ENCODE data around the gene CRACR2B.

CRACR2B gene

GRCh38 chr11:842370-843002 is 14.8 kb downstream of the CRACR2B start, which contains the start of the genes POLR2L and TSPAN4 (continued):
- TF ChIP-seq KLF8 (tag by site-specific recombination; IDR thresholded peaks at IDR 0.05) (peak; percentile 63; the same call in 1 of the 2 replicates), ZNF645 (tag by site-specific recombination; IDR thresholded peaks at IDR 0.05) (no peak), ZNF157 (tag by site-specific recombination; IDR thresholded peaks at IDR 0.05) (no peak), ZNF518A (tag by site-specific recombination; conservative IDR thresholded peaks at IDR 0.05; ENCODE audit: low read depth) (no peak), ZNF280C (tag by site-specific recombination; IDR thresholded peaks at IDR 0.05) (no peak), MYNN (tag by site-specific recombination; IDR thresholded peaks at IDR 0.05; ENCODE audit: borderline replicate concordance) (no peak), ZNF112 (tag by site-specific recombination; IDR thresholded peaks at IDR 0.05) (no peak), ZNF791 (tag by site-specific recombination; IDR thresholded peaks at IDR 0.05) (no peak), PATZ1 (tag by site-specific recombination; IDR thresholded peaks at IDR 0.05) (no peak; the same call in 1 of the 2 replicates), TCF7L2 (IDR thresholded peaks at IDR 0.05; ENCODE audit: borderline replicate concordance, low read depth, low read length) (no peak; the same call in 1 of the 2 replicates), ZNF169 (tag by site-specific recombination; IDR thresholded peaks at IDR 0.05) (0 out of 2 replicates have a peak, but pooled peaks have one; percentile 9), ZSCAN30 (tag by site-specific recombination; IDR thresholded peaks at IDR 0.05) (peak; percentile 42; the same call in 1 of the 2 replicates), ZNF114 (tag by site-specific recombination; IDR thresholded peaks at IDR 0.05) (no peak), YY2 (tag by site-specific recombination; IDR thresholded peaks at IDR 0.05) (peak; percentile 54; the same call in 1 of the 2 replicates), ZNF24 (tag by site-specific recombination; IDR thresholded peaks at IDR 0.05) (no peak), YY1 (tag by site-specific recombination; IDR thresholded peaks at IDR 0.05) (peak; percentile 63; the same call in 1 of the 2 replicates), MZF1 (tag by site-specific recombination; IDR thresholded peaks at IDR 0.05; ENCODE audit: borderline replicate concordance) (no peak), PRDM2 (tag by site-specific recombination; IDR thresholded peaks at IDR 0.05; ENCODE audit: borderline replicate concordance) (no peak), ZNF239 (tag by site-specific recombination; IDR thresholded peaks at IDR 0.05) (no peak), ZNF148 (tag by site-specific recombination; IDR thresholded peaks at IDR 0.05; ENCODE audit: borderline replicate concordance) (no peak)

All from HEK293 (cell line).